ENCODE data around the gene CHRNE. TPM values are rescaled to one million over a fixed set of nuclear protein-coding genes. Genes with fewer than 3 reads are reported as not detected.
A peak's percentile ranks its signal among the peaks of the same experiment; 100 is the strongest.

The CHRNE gene
- total RNA-seq, 2 experiments from 2014 or later = 0.27 to 0.32 TPM

GRCh38 chr17:4937553-4937952 lies 34.7 kb upstream of the CHRNE start:
- CTCF ChIA-PET (ENCODE audit: unreplicated experiment) = no interaction called here
- H2AFZ ChIP-seq (ENCODE audit: low read length) = no peak overlapping the region
- TF ChIP-seq CTCF (conservative IDR thresholded peaks at IDR 0.05; ENCODE audit: low read length) (no peak), EZH2phosphoT487 (IDR thresholded peaks at IDR 0.05; ENCODE audit: borderline replicate concordance, low read depth, low read length) (no peak)
- no peak overlapping the region for H3K4me3 ChIP-seq (ENCODE audit: low read depth, low read length, poor library complexity, severe bottlenecking)
- H3K9me3 ChIP-seq (ENCODE audit: low read length) = no peaks in the 10 kb centered on the region
- no peaks in the 10 kb centered on the region for H3K9me2 ChIP-seq (ENCODE audit: insufficient read depth, low read length)
- peaks cover 28% of the 10 kb centered on the region for H3K4me1 ChIP-seq (ENCODE audit: insufficient read depth, low read length, poor library complexity, severe bottlenecking)
- H3K4me2 ChIP-seq (ENCODE audit: low read length) = no peak overlapping the region
- TSS peak; percentile 23 for BruUV-seq (replicated peaks)
- peaks cover 53% of the 10 kb centered on the region for H3K36me3 ChIP-seq (ENCODE audit: insufficient read depth, low read length)
- no peak overlapping the region for H3K27ac ChIP-seq (ENCODE audit: low read depth, low read length, poor library complexity, severe bottlenecking)
- POLR2A ChIA-PET = no interaction called here
- no peak for DNase-seq (ENCODE audit: low spot score)
- no peaks in the 10 kb centered on the region for H4K20me1 ChIP-seq (ENCODE audit: insufficient read depth, low read length)
- intact Hi-C loops (cut with micrococcal nuclease; ENCODE audit: unreplicated experiment) = no loop called here
- peaks cover 36% of the 10 kb centered on the region for H3K79me2 ChIP-seq (ENCODE audit: insufficient read depth, low read depth, low read length)

- BruUV-seq (replicated peaks) = no TSS peak
- H3K9me2 ChIP-seq (ENCODE audit: insufficient read depth, low read length) = no peaks in the 10 kb centered on the region
- H3K4me2 ChIP-seq (ENCODE audit: low read length) = no peak overlapping the region
- ChIA-PET CTCF (ENCODE audit: unreplicated experiment) (no interaction called here), POLR2A (no interaction called here)
- intact Hi-C loops (cut with micrococcal nuclease; ENCODE audit: unreplicated experiment) = no loop called here
- TF ChIP-seq CTCF (conservative IDR thresholded peaks at IDR 0.05; ENCODE audit: low read length) (no peak), EZH2phosphoT487 (IDR thresholded peaks at IDR 0.05; ENCODE audit: borderline replicate concordance, low read depth, low read length) (no peak)
- H4K20me1 ChIP-seq (ENCODE audit: insufficient read depth, low read length) = no peaks in the 10 kb centered on the region
- no peaks in the 10 kb centered on the region for H3K9me3 ChIP-seq (ENCODE audit: low read length)
- H3K4me1 ChIP-seq (ENCODE audit: insufficient read depth, low read length, poor library complexity, severe bottlenecking) = peaks cover 17% of the 10 kb centered on the region
- no peak overlapping the region for H2AFZ ChIP-seq (ENCODE audit: low read length)
- DNase-seq (ENCODE audit: low spot score) = no peak
- H3K4me3 ChIP-seq (ENCODE audit: low read depth, low read length, poor library complexity, severe bottlenecking) = no peak overlapping the region
- H3K27ac ChIP-seq (ENCODE audit: low read depth, low read length, poor library complexity, severe bottlenecking) = no peak overlapping the region
- H3K79me2 ChIP-seq (ENCODE audit: insufficient read depth, low read depth, low read length) = peaks cover 25% of the 10 kb centered on the region
- H3K36me3 ChIP-seq (ENCODE audit: insufficient read depth, low read length) = peaks cover 42% of the 10 kb centered on the region; the same call in 1 of the 2 replicates
Observed at GRCh38 chr17:4936436-4936835, 33.5 kb upstream of the CHRNE start.

- BruUV-seq (replicated peaks) = no TSS peak
- POLR2A ChIA-PET = no interaction called here
- H3K27ac ChIP-seq (ENCODE audit: low read depth, low read length, poor library complexity, severe bottlenecking) = no peak overlapping the region
Observed at GRCh38 chr17:4935650-4936049, 32.8 kb upstream of the CHRNE start.

More at GRCh38 chr17:4935650-4936049, 32.8 kb upstream of the CHRNE start:
- peaks cover 38% of the 10 kb centered on the region; the same call in 1 of the 2 replicates for H3K36me3 ChIP-seq (ENCODE audit: insufficient read depth, low read length)
- CTCF ChIA-PET (ENCODE audit: unreplicated experiment) = no interaction called here
- peaks cover 17% of the 10 kb centered on the region for H3K79me2 ChIP-seq (ENCODE audit: insufficient read depth, low read depth, low read length)
- H3K4me1 ChIP-seq (ENCODE audit: insufficient read depth, low read length, poor library complexity, severe bottlenecking) = peaks cover 14% of the 10 kb centered on the region
- no peak overlapping the region for H3K4me2 ChIP-seq (ENCODE audit: low read length)
- no peaks in the 10 kb centered on the region for H4K20me1 ChIP-seq (ENCODE audit: insufficient read depth, low read length)
- H2AFZ ChIP-seq (ENCODE audit: low read length) = no peak overlapping the region
- H3K9me2 ChIP-seq (ENCODE audit: insufficient read depth, low read length) = no peaks in the 10 kb centered on the region
- no peak overlapping the region for H3K4me3 ChIP-seq (ENCODE audit: low read depth, low read length, poor library complexity, severe bottlenecking)
- TF ChIP-seq EZH2phosphoT487 (IDR thresholded peaks at IDR 0.05; ENCODE audit: borderline replicate concordance, low read depth, low read length) (no peak), CTCF (conservative IDR thresholded peaks at IDR 0.05; ENCODE audit: low read length) (no peak)
- intact Hi-C loops (cut with micrococcal nuclease; ENCODE audit: unreplicated experiment) = no loop called here
- DNase-seq (ENCODE audit: low spot score) = no peak
- no peaks in the 10 kb centered on the region for H3K9me3 ChIP-seq (ENCODE audit: low read length)

Data from OCI-LY7 (cell line).